Keratinocyte (primary cell): ENCODE measurements around the gene SENP8. TPM values are rescaled to one million over a fixed set of nuclear protein-coding genes. Genes with fewer than 3 reads are reported as not detected.
"Not testable (repeated sequence)": the region's sequence is repeated elsewhere in the genome, so short reads cannot be mapped to it uniquely, and the experiment has no call there.

Experiments
- DNase-seq: peaks from one replicate; pipeline ENCODE4 v3.0.0-alpha.2; 2011; ENCODE audit warnings: low read depth, missing footprints, low spot score
- FAIRE-seq: peaks from 2 replicates; lab custom pipeline; 2011; peaks lifted over from hg19 to GRCh38; lab: Jason Lieb, UNC
- H2AFZ ChIP-seq: 2 replicates; pipeline ENCODE4 v1.6.0; 2012; ENCODE audit warnings: low read length, control low read depth, inconsistent platforms; ENCODE audit not compliant: control insufficient read depth
- H3K27ac ChIP-seq: 2 replicates; pipeline ENCODE4 v1.5.1; 2011; ENCODE audit warnings: low read length; ENCODE audit not compliant: control insufficient read depth, insufficient read depth
- H3K27me3 ChIP-seq: 3 replicates; pipeline ENCODE4 v1.6.0; 2011; ENCODE audit warnings: low read length; ENCODE audit not compliant: control insufficient read depth, insufficient read depth; ENCODE audit errors: extremely low read depth
- H3K36me3 ChIP-seq, 2 experiments: 2 replicates in 1 of 2; 3 replicates in 1 of 2; pipeline ENCODE4 v1.5.1; 2011; ENCODE audit warnings: low read length in 2 of 2, mild to moderate bottlenecking in 1 of 2; ENCODE audit not compliant: control insufficient read depth in 2 of 2, insufficient read depth in 2 of 2; ENCODE audit errors: extremely low read depth in 1 of 2
- H3K4me1 ChIP-seq: 3 replicates; pipeline ENCODE4 v1.5.1; 2011; ENCODE audit warnings: low read length; ENCODE audit not compliant: control insufficient read depth, insufficient read depth; ENCODE audit errors: extremely low read depth
- H3K4me2 ChIP-seq: 3 replicates; pipeline ENCODE4 v1.6.0; 2011; ENCODE audit warnings: low read depth, low read length; ENCODE audit not compliant: control insufficient read depth, insufficient read depth; ENCODE audit errors: extremely low read depth
- H3K4me3 ChIP-seq, 3 experiments: fragments of 200-600 bp in 1 of 3; sonication (generic) in 1 of 3; 2 replicates in 2 of 3; 3 replicates in 1 of 3; pipeline ENCODE4 v1.5.1; 2011 to 2016; ENCODE audit warnings: low read length in 3 of 3, mild to moderate bottlenecking in 3 of 3, control low read depth in 2 of 3, inconsistent platforms in 1 of 3, low read depth in 1 of 3, mixed read lengths in 1 of 3, mixed run types in 1 of 3, moderate library complexity in 1 of 3; ENCODE audit not compliant: control insufficient read depth in 2 of 3, insufficient read depth in 2 of 3; ENCODE audit errors: extremely low read depth in 1 of 3
- H3K79me2 ChIP-seq: 2 replicates; pipeline ENCODE4 v1.6.0; 2012; ENCODE audit warnings: low read length; ENCODE audit not compliant: control insufficient read depth, insufficient read depth
- H3K9ac ChIP-seq: 3 replicates; pipeline ENCODE4 v1.6.0; 2011; ENCODE audit warnings: low read length; ENCODE audit not compliant: control insufficient read depth, insufficient read depth; ENCODE audit errors: extremely low read depth
- H3K9me1 ChIP-seq: 3 replicates; pipeline ENCODE4 v1.6.0; 2011; ENCODE audit warnings: low read length; ENCODE audit not compliant: control insufficient read depth, insufficient read depth; ENCODE audit errors: extremely low read depth
- H3K9me3 ChIP-seq: 2 replicates; pipeline ENCODE4 v1.5.1; 2012; ENCODE audit warnings: low read depth, low read length; ENCODE audit not compliant: control insufficient read depth
- H4K20me1 ChIP-seq: 3 replicates; pipeline ENCODE4 v1.6.0; 2011; ENCODE audit warnings: low read length; ENCODE audit not compliant: control insufficient read depth, insufficient read depth; ENCODE audit errors: extremely low read depth
- EZH2 ChIP-seq: IDR thresholded peaks from one replicate; pipeline ENCODE4 v1.6.1; 2012; ENCODE audit warnings: inconsistent platforms, mild to moderate bottlenecking, low read length, moderate library complexity
- dilution Hi-C: fragments of 300-500 bp; cut with MboI; formaldehyde crosslinking; loops from one replicate; pipeline ENCODE4 v1.7.0; 2020; ENCODE audit warnings: low sequenced_read_pairs; ENCODE audit not compliant: extremely low pct_ligation_motif_present
- polyA plus RNA-seq, 5 experiments: library from polyadenylated mRNA; depleted of rRNA in 3 of 5; stranded (reverse) in 3 of 5; stranded (forward) in 1 of 5; unstranded in 1 of 5; fragments of >200 nt; gene quantifications; 1 replicate in 1 of 5; 2 replicates in 3 of 5; 3 replicates in 1 of 5; pipeline versions ENCODE4 v1.2.1 to v1.2.3, GENCODE V29; 2011 to 2012; ENCODE audit warnings: missing spikeins in 2 of 5, low read depth in 1 of 5, low replicate concordance in 1 of 5
- TF ChIP-seq, protein P1 (sequence below), 3 experiments: IDR thresholded peaks in 1 of 3; conservative IDR thresholded peaks in 1 of 3; optimal IDR thresholded peaks in 1 of 3; 2 replicates in 2 of 3; 3 replicates in 1 of 3; pipeline versions ENCODE3 to v1.5.1; 2011; ENCODE audit warnings: low read length in 3 of 3, mild to moderate bottlenecking in 3 of 3, moderate library complexity in 2 of 3, control low read depth in 1 of 3, inconsistent platforms in 1 of 3; ENCODE audit not compliant: insufficient read depth in 2 of 3; ENCODE audit errors: extremely low read depth in 1 of 3

The SENP8 gene
- polyA plus RNA-seq, 1 donor (not counting 4 experiments of a cell fraction or from before 2014, with no cell fraction given) = 6.0 TPM

DNA sequence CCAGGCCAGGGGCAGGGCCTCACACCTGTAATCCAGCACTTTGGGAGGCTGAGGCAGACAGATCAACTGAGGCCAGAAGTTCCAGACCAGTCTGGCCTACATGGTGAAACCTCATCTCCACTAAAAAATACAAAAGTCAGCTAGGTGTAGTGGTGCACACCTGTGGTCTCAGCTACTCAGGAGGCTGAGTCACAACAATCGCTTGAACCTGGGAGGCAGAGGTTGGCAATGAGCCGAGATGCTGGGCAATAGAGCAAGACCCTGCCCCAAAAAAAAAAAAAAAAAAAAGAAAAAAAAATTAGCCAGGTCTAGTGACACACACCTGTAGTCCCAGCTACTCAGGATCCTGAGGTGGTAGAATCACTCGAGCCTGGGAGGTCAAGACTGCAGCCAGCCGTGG is 19.0 kb upstream of the SENP8 start:
- H3K79me2 ChIP-seq = no peaks in the 10 kb centered on the region
- no peak for FAIRE-seq

DNA sequence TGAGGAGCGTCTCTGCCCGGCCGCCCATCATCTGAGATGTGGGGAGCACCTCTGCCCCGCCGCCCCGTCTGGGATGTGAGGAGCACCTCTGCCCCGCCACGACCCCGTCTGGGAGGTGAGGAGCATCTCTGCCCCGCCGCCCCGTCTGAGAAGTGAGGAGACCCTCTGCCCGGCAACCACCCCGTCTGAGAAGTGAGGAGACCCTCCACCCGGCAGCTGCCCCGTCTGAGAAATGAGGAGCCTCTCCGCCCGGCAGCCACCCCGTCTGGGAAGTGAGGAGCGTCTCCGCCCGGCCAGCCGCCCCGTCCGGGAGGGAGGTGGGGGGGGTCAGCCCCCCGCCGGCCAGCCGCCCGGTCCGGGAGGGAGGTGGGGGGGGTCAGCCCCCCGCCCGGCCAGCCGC is 17.7 kb upstream of the SENP8 start:
- H3K27ac ChIP-seq, H2AFZ ChIP-seq, H3K36me3 ChIP-seq, H4K20me1 ChIP-seq, H3K9me3 ChIP-seq, dilution Hi-C loops, H3K9ac ChIP-seq, H3K4me3 ChIP-seq, DNase-seq, H3K4me2 ChIP-seq, FAIRE-seq, H3K9me1 ChIP-seq, H3K4me1 ChIP-seq, H3K79me2 ChIP-seq, H3K27me3 ChIP-seq: not testable (repeated sequence)

More for the DNA sequence above, 19.0 kb upstream of the SENP8 start:
- TF ChIP-seq EZH2 = no peak
- TF ChIP-seq, protein P1, sequence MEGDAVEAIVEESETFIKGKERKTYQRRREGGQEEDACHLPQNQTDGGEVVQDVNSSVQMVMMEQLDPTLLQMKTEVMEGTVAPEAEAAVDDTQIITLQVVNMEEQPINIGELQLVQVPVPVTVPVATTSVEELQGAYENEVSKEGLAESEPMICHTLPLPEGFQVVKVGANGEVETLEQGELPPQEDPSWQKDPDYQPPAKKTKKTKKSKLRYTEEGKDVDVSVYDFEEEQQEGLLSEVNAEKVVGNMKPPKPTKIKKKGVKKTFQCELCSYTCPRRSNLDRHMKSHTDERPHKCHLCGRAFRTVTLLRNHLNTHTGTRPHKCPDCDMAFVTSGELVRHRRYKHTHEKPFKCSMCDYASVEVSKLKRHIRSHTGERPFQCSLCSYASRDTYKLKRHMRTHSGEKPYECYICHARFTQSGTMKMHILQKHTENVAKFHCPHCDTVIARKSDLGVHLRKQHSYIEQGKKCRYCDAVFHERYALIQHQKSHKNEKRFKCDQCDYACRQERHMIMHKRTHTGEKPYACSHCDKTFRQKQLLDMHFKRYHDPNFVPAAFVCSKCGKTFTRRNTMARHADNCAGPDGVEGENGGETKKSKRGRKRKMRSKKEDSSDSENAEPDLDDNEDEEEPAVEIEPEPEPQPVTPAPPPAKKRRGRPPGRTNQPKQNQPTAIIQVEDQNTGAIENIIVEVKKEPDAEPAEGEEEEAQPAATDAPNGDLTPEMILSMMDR (optimal IDR thresholded peaks at IDR 0.05 in 1 of 3, IDR thresholded peaks at IDR 0.05 in 1 of 3, conservative IDR thresholded peaks at IDR 0.05 in 1 of 3; ENCODE audit: extremely low read depth in 1 of 3, insufficient read depth in 2 of 3, low read length in 3 of 3) = no peak
- Histone ChIP-seq H2AFZ (no peak overlapping the region), H3K4me2 (no peak overlapping the region), H3K27ac (no peak overlapping the region), H3K36me3 (no peaks in the 10 kb centered on the region), H3K9me1 (no peaks in the 10 kb centered on the region), H3K9me3 (no peaks in the 10 kb centered on the region), H3K9ac (no peak overlapping the region), H3K4me3 (no peak overlapping the region), H3K27me3 (no peaks in the 10 kb centered on the region), H4K20me1 (no peaks in the 10 kb centered on the region), H3K4me1 (no peaks in the 10 kb centered on the region)
- no peak for DNase-seq
- dilution Hi-C loops = no loop called here

DNA sequence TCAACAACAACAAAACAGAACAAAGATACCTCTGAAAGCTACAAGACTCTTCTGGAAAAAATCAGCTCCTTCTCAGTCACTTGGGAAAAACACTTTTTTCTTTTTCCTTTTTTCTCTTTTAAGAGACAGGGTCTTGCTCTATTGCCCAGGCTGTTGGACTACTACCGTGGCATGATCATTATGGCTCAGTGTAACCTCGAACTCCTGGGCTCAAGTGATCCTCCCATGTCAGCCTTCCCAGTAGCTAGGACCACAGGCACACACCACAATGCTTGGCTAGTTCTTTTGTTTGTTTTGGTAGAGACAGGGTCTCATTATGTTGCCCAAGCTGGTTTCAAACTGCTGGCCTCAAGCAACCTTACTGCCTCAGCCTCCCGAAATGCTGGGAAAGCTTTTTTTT is 13.1 kb upstream of the SENP8 start:
- no peak for FAIRE-seq
- Histone ChIP-seq H3K79me2 (peaks cover 9% of the 10 kb centered on the region), H3K4me2 (no peak overlapping the region), H3K9ac (no peak overlapping the region), H3K4me1 (peaks cover 2% of the 10 kb centered on the region), H3K36me3 (no peaks in the 10 kb centered on the region), H3K27me3 (no peaks in the 10 kb centered on the region), H3K4me3 (no peak overlapping the region), H4K20me1 (peaks cover 3% of the 10 kb centered on the region), H3K27ac (no peak overlapping the region), H2AFZ (no peak overlapping the region), H3K9me1 (no peaks in the 10 kb centered on the region), H3K9me3 (no peaks in the 10 kb centered on the region)
- no peak for DNase-seq
- dilution Hi-C loops = no loop called here
- no peak for TF ChIP-seq EZH2
- TF ChIP-seq, protein P1 (optimal IDR thresholded peaks at IDR 0.05 in 1 of 3, IDR thresholded peaks at IDR 0.05 in 1 of 3, conservative IDR thresholded peaks at IDR 0.05 in 1 of 3; ENCODE audit: extremely low read depth in 1 of 3, insufficient read depth in 2 of 3, low read length in 3 of 3) = no peak
